Testis (tissue), 5 donors: Measurements from ENCODE around the gene RFXAP. TPM values are rescaled to one million over a fixed set of nuclear protein-coding genes. Genes with fewer than 3 reads are reported as not detected.

Source experiments
- DNase-seq: peaks from one replicate; pipeline ENCODE4 v3.0.0-alpha.2; 2019
- H3K27ac ChIP-seq, 2 donors: fragments of 200-600 bp; sonication (generic); one replicate each; pipeline ENCODE4 v1.5.1; 2019
- H3K27me3 ChIP-seq: fragments of 200-600 bp; sonication (generic); one replicate; pipeline ENCODE4 v1.5.1; 2019
- H3K36me3 ChIP-seq: fragments of 200-600 bp; sonication (generic); one replicate; pipeline ENCODE4 v1.5.1; 2017; ENCODE audit warnings: low read depth; ENCODE audit errors: missing control alignments
- H3K4me1 ChIP-seq: fragments of 200-600 bp; sonication (generic); one replicate; pipeline ENCODE4 v1.5.1; 2019
- H3K4me3 ChIP-seq, 2 donors: fragments of 200-600 bp; sonication (generic); one replicate each; pipeline ENCODE4 v1.5.1; 2017 to 2019
- H3K9me3 ChIP-seq: fragments of 200-600 bp; sonication (generic); one replicate; pipeline ENCODE4 v1.5.1; 2017
- POLR2A ChIP-seq: fragments of 450-650 bp; IDR thresholded peaks from one replicate; pipeline ENCODE4 v1.6.1; 2017; ENCODE audit warnings: antibody characterized with exemption, mild to moderate bottlenecking, moderate library complexity
- WGBS, 2 donors: methylation state at CpG; one replicate each; pipeline ENCODE4 v1.1.5; 2018; 5-methylcytosine and 5-hydroxymethylcytosine counted together
- intact Hi-C: fragments of 100-400 bp; cut with DNase I; formaldehyde crosslinking; loops from one replicate; pipeline ENCODE4 v1.15.1; 2023; ENCODE audit warnings: low total_unique reads
- long read RNA-seq, 2 donors: transcript quantifications; one replicate each; lab custom pipeline, GENCODE V29; 2026
- polyA plus RNA-seq: library from polyadenylated mRNA; stranded (reverse); fragments of 350-450 nt; fragmentation: Illumina TruSeq; extraction: RNeasy Lipid Tissue Mini Kit (QIAGEN cat#74804); gene quantifications from one replicate; pipeline ENCODE4 v1.2.3, GENCODE V29; 2014; ENCODE audit warnings: low read depth, low replicate concordance; ENCODE audit not compliant: insufficient read depth
- total RNA-seq, 2 donors: library from RNA; depleted of rRNA; stranded (reverse); fragments of >200 nt; gene quantifications; one replicate each; pipeline ENCODE4 v1.2.3, GENCODE V29; 2016
- TF ChIP-seq, protein P1 (sequence below), 3 experiments: fragments of 450-650 bp in 2 of 3; fragments of 200-600 bp in 1 of 3; sonication (generic) in 1 of 3; IDR thresholded peaks; one replicate each; pipeline ENCODE4 v1.5.1; 2016 to 2019; ENCODE audit warnings: antibody characterized with exemption in 3 of 3, mild to moderate bottlenecking in 2 of 3, moderate library complexity in 1 of 3

Gene RFXAP
- 10 to 100 TPM in 1 of 2 donors, 1 to 10 TPM in 1; 6.6 to 11.1 TPM for total RNA-seq
- 10.3 TPM for polyA plus RNA-seq
- long read RNA-seq, donor 1, transcript RFXAP-201 (3 exons, 2,304 nt), result major isoform, 12 of 78 reads
- long read RNA-seq, donor 1, partial matches to known transcripts, result 29 of 78 reads
- long read RNA-seq, donor 1, other reads (novel, unspliced or antisense), result 37 of 78 reads
- long read RNA-seq, donor 2, transcript RFXAP-201 (3 exons, 2,304 nt), result major isoform, 6 of 6 reads
- long read RNA-seq, donor 2, partial matches to known transcripts, result 0 of 6 reads
- long read RNA-seq, donor 2, other reads (novel, unspliced or antisense), result 0 of 6 reads

GRCh38 chr13:36818804-36819738 is at the start of gene RFXAP:
RFXAP (plus strand) TSS chr13:36819222; CDS start chr13:36819358, 136 bp downstream.
- H3K9me3 ChIP-seq, result no peaks in the 10 kb centered on the region
- no peaks in the 10 kb centered on the region for H3K27me3 ChIP-seq
- WGBS, 2 donors, result 1 to 3% methylated on average over 21 to 60 of the region's 78 CpGs
- intact Hi-C loops, result no loop called here
- TF ChIP-seq, protein P1, sequence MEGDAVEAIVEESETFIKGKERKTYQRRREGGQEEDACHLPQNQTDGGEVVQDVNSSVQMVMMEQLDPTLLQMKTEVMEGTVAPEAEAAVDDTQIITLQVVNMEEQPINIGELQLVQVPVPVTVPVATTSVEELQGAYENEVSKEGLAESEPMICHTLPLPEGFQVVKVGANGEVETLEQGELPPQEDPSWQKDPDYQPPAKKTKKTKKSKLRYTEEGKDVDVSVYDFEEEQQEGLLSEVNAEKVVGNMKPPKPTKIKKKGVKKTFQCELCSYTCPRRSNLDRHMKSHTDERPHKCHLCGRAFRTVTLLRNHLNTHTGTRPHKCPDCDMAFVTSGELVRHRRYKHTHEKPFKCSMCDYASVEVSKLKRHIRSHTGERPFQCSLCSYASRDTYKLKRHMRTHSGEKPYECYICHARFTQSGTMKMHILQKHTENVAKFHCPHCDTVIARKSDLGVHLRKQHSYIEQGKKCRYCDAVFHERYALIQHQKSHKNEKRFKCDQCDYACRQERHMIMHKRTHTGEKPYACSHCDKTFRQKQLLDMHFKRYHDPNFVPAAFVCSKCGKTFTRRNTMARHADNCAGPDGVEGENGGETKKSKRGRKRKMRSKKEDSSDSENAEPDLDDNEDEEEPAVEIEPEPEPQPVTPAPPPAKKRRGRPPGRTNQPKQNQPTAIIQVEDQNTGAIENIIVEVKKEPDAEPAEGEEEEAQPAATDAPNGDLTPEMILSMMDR (IDR thresholded peaks at IDR 0.05), result no peak
- no peak for TF ChIP-seq POLR2A
- no peaks in the 10 kb centered on the region for H3K36me3 ChIP-seq
- DNase-seq, result peak; percentile 94
- peaks cover 7% of the 10 kb centered on the region for H3K4me1 ChIP-seq
- H3K4me3 ChIP-seq, result peak within 1 kb of the TSS; percentile 76 to 96
- peak within 1 kb of the TSS; percentile 14 to 76 for H3K27ac ChIP-seq

DNA sequence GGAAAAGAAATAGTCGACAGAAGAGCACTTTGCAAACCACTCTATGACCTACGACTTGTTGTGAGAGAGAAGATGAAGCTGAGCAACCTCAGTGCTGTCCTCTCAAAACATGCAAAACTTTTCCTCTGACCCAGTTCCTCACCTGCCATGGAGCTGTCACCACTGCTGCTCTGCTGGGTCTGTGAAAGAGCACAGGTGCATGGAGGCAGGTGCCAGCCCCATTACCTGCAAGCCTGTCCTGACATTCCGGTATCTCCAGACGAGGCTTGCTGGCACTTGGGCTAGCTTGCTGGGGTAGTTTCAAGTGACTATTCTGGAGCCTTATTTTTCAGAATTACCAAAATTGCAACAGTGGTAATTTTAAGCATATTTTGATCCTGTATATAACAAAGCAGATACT is 49.5 kb upstream of the RFXAP start:
- WGBS, 2 donors, result 90% methylated on average over 4 of the region's 4 CpGs

GRCh38 chr13:36770741-36771140 is 48.3 kb upstream of the RFXAP start:
- WGBS, 2 donors, result 82 to 86% methylated on average over 2 of the region's 2 CpGs
- DNase-seq, result no peak
- no peak for TF ChIP-seq POLR2A
- TF ChIP-seq, protein P1 (IDR thresholded peaks at IDR 0.05), result no peak
- intact Hi-C loops, result no loop called here
- Histone ChIP-seq H3K4me1 (no peaks in the 10 kb centered on the region), H3K9me3 (no peaks in the 10 kb centered on the region), H3K27me3 (no peaks in the 10 kb centered on the region), H3K27ac (no peak overlapping the region), H3K36me3 (no peaks in the 10 kb centered on the region), H3K4me3 (no peak overlapping the region)

More for the DNA sequence above, 49.5 kb upstream of the RFXAP start:
- intact Hi-C loops, result no loop called here
- H3K4me3 ChIP-seq, result no peak overlapping the region
- no peak overlapping the region for H3K27ac ChIP-seq
- no peaks in the 10 kb centered on the region for H3K9me3 ChIP-seq
- no peaks in the 10 kb centered on the region for H3K4me1 ChIP-seq
- H3K36me3 ChIP-seq, result no peaks in the 10 kb centered on the region
- TF ChIP-seq, protein P1 (IDR thresholded peaks at IDR 0.05), result no peak
- no peak for TF ChIP-seq POLR2A
- no peaks in the 10 kb centered on the region for H3K27me3 ChIP-seq
- DNase-seq, result no peak

GRCh38 chr13:36772853-36773252 is 46.2 kb upstream of the RFXAP start:
- TF ChIP-seq, protein P1 (IDR thresholded peaks at IDR 0.05), result no peak
- no peak for TF ChIP-seq POLR2A
- Histone ChIP-seq H3K9me3 (no peaks in the 10 kb centered on the region), H3K27me3 (no peaks in the 10 kb centered on the region), H3K4me1 (no peaks in the 10 kb centered on the region), H3K27ac (no peak overlapping the region), H3K4me3 (no peak overlapping the region), H3K36me3 (no peaks in the 10 kb centered on the region)
- no peak for DNase-seq
- intact Hi-C loops, result no loop called here
